Measurements from ENCODE around the gene BMP8A.

Gene BMP8A

GRCh38 chr1:39469150-39469549, 22.3 kb upstream of the BMP8A start:
- DNase-seq (ENCODE audit: low read depth in 1 of 2, low spot score in 1 of 2), result no peak
- Histone ChIP-seq H3K27me3 (ENCODE audit: insufficient read depth, poor library complexity, severe bottlenecking) (no peaks in the 10 kb centered on the region), H3K4me3 (replicated peaks; ENCODE audit: insufficient read depth, low read length) (no peak overlapping the region), H3K27ac (replicated peaks) (no peak overlapping the region)
- TF ChIP-seq CTCF (IDR thresholded peaks at IDR 0.05; ENCODE audit: insufficient read depth, low read length) (no peak), SPI1 (IDR thresholded peaks at IDR 0.05; ENCODE audit: borderline replicate concordance, low read depth) (no peak), GABPA (IDR thresholded peaks at IDR 0.05; ENCODE audit: low read depth) (no peak), REST (IDR thresholded peaks at IDR 0.05; ENCODE audit: insufficient replicate concordance, low read depth) (no peak), POLR2AphosphoS5 (IDR thresholded peaks at IDR 0.05; ENCODE audit: low read depth) (no peak)

GRCh38 chr1:39470040-39470439, 21.4 kb upstream of the BMP8A start:
- Histone ChIP-seq H3K27me3 (ENCODE audit: insufficient read depth, poor library complexity, severe bottlenecking) (no peaks in the 10 kb centered on the region), H3K4me3 (replicated peaks; ENCODE audit: insufficient read depth, low read length) (no peak overlapping the region), H3K27ac (replicated peaks) (no peak overlapping the region)
- TF ChIP-seq GABPA (IDR thresholded peaks at IDR 0.05; ENCODE audit: low read depth) (no peak), CTCF (IDR thresholded peaks at IDR 0.05; ENCODE audit: insufficient read depth, low read length) (no peak), POLR2AphosphoS5 (IDR thresholded peaks at IDR 0.05; ENCODE audit: low read depth) (no peak), SPI1 (IDR thresholded peaks at IDR 0.05; ENCODE audit: borderline replicate concordance, low read depth) (no peak), REST (IDR thresholded peaks at IDR 0.05; ENCODE audit: insufficient replicate concordance, low read depth) (no peak)
- DNase-seq (ENCODE audit: low read depth in 1 of 2, low spot score in 1 of 2), result no peak

- Histone ChIP-seq H3K4me3 (replicated peaks; ENCODE audit: insufficient read depth, low read length) (no peak overlapping the region), H3K27me3 (ENCODE audit: insufficient read depth, poor library complexity, severe bottlenecking) (no peaks in the 10 kb centered on the region), H3K27ac (replicated peaks) (no peak overlapping the region)
- DNase-seq (ENCODE audit: low read depth in 1 of 2, low spot score in 1 of 2), result no peak
- TF ChIP-seq REST (IDR thresholded peaks at IDR 0.05; ENCODE audit: insufficient replicate concordance, low read depth) (no peak), GABPA (IDR thresholded peaks at IDR 0.05; ENCODE audit: low read depth) (no peak), CTCF (IDR thresholded peaks at IDR 0.05; ENCODE audit: insufficient read depth, low read length) (no peak), SPI1 (IDR thresholded peaks at IDR 0.05; ENCODE audit: borderline replicate concordance, low read depth) (no peak)
Measured at GRCh38 chr1:39472826-39473225, 18.6 kb upstream of the BMP8A start.
